Measurements from ENCODE around the gene FABP1. TPM values are rescaled to one million over a fixed set of nuclear protein-coding genes. Genes with fewer than 3 reads are reported as not detected.

Gene FABP1
- total and polyA plus RNA-seq, 2 donors (not counting 1 experiment from before 2014, with no cell fraction given), result not detected

GRCh38 chr2:88168386-88168785, 40.5 kb upstream of the FABP1 start:
- Histone ChIP-seq H4K20me1 (ENCODE audit: control insufficient read depth, extremely low read depth, insufficient read depth, low read length) (no peaks in the 10 kb centered on the region), H3K27ac (ENCODE audit: insufficient read depth, low read length) (no peak overlapping the region), H2AFZ (ENCODE audit: low read length) (no peak overlapping the region), H3K9me3 (ENCODE audit: control insufficient read depth, insufficient read depth, low read depth, low read length) (no peaks in the 10 kb centered on the region), H3K27me3 (ENCODE audit: control insufficient read depth, insufficient read depth, low read length) (no peaks in the 10 kb centered on the region), H3K4me3 (replicated peaks in 1 of 4; ENCODE audit: control extremely low read depth in 1 of 4, insufficient read depth in 1 of 4, low read depth in 3 of 4, low read length in 4 of 4) (no peak overlapping the region), H3K79me2 (ENCODE audit: control insufficient read depth, insufficient read depth, low read length) (no peaks in the 10 kb centered on the region), H3K9ac (ENCODE audit: insufficient read depth, low read length) (no peak overlapping the region), H3K4me2 (ENCODE audit: extremely low read depth, insufficient read depth, low read length) (no peak overlapping the region), H3K4me1 (ENCODE audit: control insufficient read depth, extremely low read depth, insufficient read depth, low read length) (no peaks in the 10 kb centered on the region), H3K36me3 (ENCODE audit: control insufficient read depth, insufficient read depth, low read length) (no peaks in the 10 kb centered on the region)
- no peak for DNase-seq (ENCODE audit: low read depth in 2 of 2)
- TF ChIP-seq EZH2 (IDR thresholded peaks at IDR 0.05; ENCODE audit: low read length, missing control alignments) (no peak), CTCF (conservative IDR thresholded peaks at IDR 0.05 in 1 of 2, IDR thresholded peaks at IDR 0.05 in 1 of 2; ENCODE audit: low read depth in 1 of 2, low read length in 2 of 2) (no peak)

- Histone ChIP-seq H3K27me3 (ENCODE audit: control insufficient read depth, insufficient read depth, low read length) (no peaks in the 10 kb centered on the region), H2AFZ (ENCODE audit: low read length) (no peak overlapping the region), H3K36me3 (ENCODE audit: control insufficient read depth, insufficient read depth, low read length) (no peaks in the 10 kb centered on the region), H3K4me2 (ENCODE audit: extremely low read depth, insufficient read depth, low read length) (no peak overlapping the region), H3K4me3 (replicated peaks in 1 of 4; ENCODE audit: control extremely low read depth in 1 of 4, insufficient read depth in 1 of 4, low read depth in 3 of 4, low read length in 4 of 4) (no peak overlapping the region), H3K9ac (ENCODE audit: insufficient read depth, low read length) (no peak overlapping the region), H3K9me3 (ENCODE audit: control insufficient read depth, insufficient read depth, low read depth, low read length) (no peaks in the 10 kb centered on the region), H3K79me2 (ENCODE audit: control insufficient read depth, insufficient read depth, low read length) (no peaks in the 10 kb centered on the region), H3K27ac (ENCODE audit: insufficient read depth, low read length) (no peak overlapping the region), H3K4me1 (ENCODE audit: control insufficient read depth, extremely low read depth, insufficient read depth, low read length) (no peaks in the 10 kb centered on the region), H4K20me1 (ENCODE audit: control insufficient read depth, extremely low read depth, insufficient read depth, low read length) (no peaks in the 10 kb centered on the region)
- TF ChIP-seq CTCF (conservative IDR thresholded peaks at IDR 0.05 in 1 of 2, IDR thresholded peaks at IDR 0.05 in 1 of 2; ENCODE audit: low read depth in 1 of 2, low read length in 2 of 2) (no peak), EZH2 (IDR thresholded peaks at IDR 0.05; ENCODE audit: low read length, missing control alignments) (no peak)
- DNase-seq (ENCODE audit: low read depth in 2 of 2), result no peak
These were observed 39.9 kb upstream of the FABP1 start for GRCh38 chr2:88167740-88168139.

GRCh38 chr2:88165332-88166003, 37.6 kb upstream of the FABP1 start:
- Histone ChIP-seq H3K4me3 (replicated peaks in 1 of 4; ENCODE audit: control extremely low read depth in 1 of 4, insufficient read depth in 1 of 4, low read depth in 3 of 4, low read length in 4 of 4) (no peak overlapping the region), H3K9ac (ENCODE audit: insufficient read depth, low read length) (no peak overlapping the region), H2AFZ (ENCODE audit: low read length) (no peak overlapping the region), H3K36me3 (ENCODE audit: control insufficient read depth, insufficient read depth, low read length) (no peaks in the 10 kb centered on the region), H3K79me2 (ENCODE audit: control insufficient read depth, insufficient read depth, low read length) (no peaks in the 10 kb centered on the region), H3K4me1 (ENCODE audit: control insufficient read depth, extremely low read depth, insufficient read depth, low read length) (no peaks in the 10 kb centered on the region), H3K27ac (ENCODE audit: insufficient read depth, low read length) (no peak overlapping the region), H3K4me2 (ENCODE audit: extremely low read depth, insufficient read depth, low read length) (no peak overlapping the region), H3K9me3 (ENCODE audit: control insufficient read depth, insufficient read depth, low read depth, low read length) (no peaks in the 10 kb centered on the region), H4K20me1 (ENCODE audit: control insufficient read depth, extremely low read depth, insufficient read depth, low read length) (no peaks in the 10 kb centered on the region), H3K27me3 (ENCODE audit: control insufficient read depth, insufficient read depth, low read length) (no peaks in the 10 kb centered on the region)
- TF ChIP-seq CTCF (conservative IDR thresholded peaks at IDR 0.05 in 1 of 2, IDR thresholded peaks at IDR 0.05 in 1 of 2; ENCODE audit: low read depth in 1 of 2, low read length in 2 of 2), result no peak
- no peak for TF ChIP-seq EZH2 (IDR thresholded peaks at IDR 0.05; ENCODE audit: low read length, missing control alignments)
- DNase-seq (ENCODE audit: low read depth in 2 of 2), result no peak

Data from fibroblast of lung (primary cell).